NB4 (cell line): Measurements from ENCODE around the gene MYO1E.
"Not testable (repeated sequence)": the region's sequence is repeated elsewhere in the genome, so short reads cannot be mapped to it uniquely, and the experiment has no call there.

Experiments
- DNase-seq: peaks from one replicate; pipeline ENCODE4 v3.0.0; 2010; ENCODE audit warnings: low read depth
- H3K4me3 ChIP-seq: one replicate; pipeline ENCODE4 v1.5.1; 2011; ENCODE audit warnings: mild to moderate bottlenecking, low read depth, low read length, moderate library complexity
- MYC ChIP-seq: IDR thresholded peaks from 2 replicates; pipeline ENCODE4 v1.6.1; 2011; ENCODE audit warnings: low read depth, low read length
- POLR2A ChIP-seq: IDR thresholded peaks from 2 replicates; pipeline ENCODE4 v1.6.1; 2011; ENCODE audit warnings: mild to moderate bottlenecking; ENCODE audit not compliant: insufficient read length; ENCODE audit errors: extremely low read depth
- TF ChIP-seq, protein P1 (sequence below): IDR thresholded peaks from one replicate; pipeline ENCODE4 v1.5.1; 2012; ENCODE audit warnings: low read depth, low read length
- TF ChIP-seq, protein P2 (sequence below): IDR thresholded peaks from 2 replicates; pipeline ENCODE4 v1.6.1; 2011; ENCODE audit warnings: low read depth, low read length

MYO1E gene

GRCh38 chr15:59147666-59148065 lies 225.0 kb downstream of the MYO1E start:
- no peak overlapping the region for H3K4me3 ChIP-seq
- TF ChIP-seq POLR2A = no peak
- DNase-seq = no peak

- DNase-seq, H3K4me3 ChIP-seq: not testable (repeated sequence)
Measured at GRCh38 chr15:59144594-59144993, 228.1 kb downstream of the MYO1E start.

- H3K4me3 ChIP-seq = no peak overlapping the region
- DNase-seq = no peak
- TF ChIP-seq MYC = no peak
- TF ChIP-seq, protein P1, sequence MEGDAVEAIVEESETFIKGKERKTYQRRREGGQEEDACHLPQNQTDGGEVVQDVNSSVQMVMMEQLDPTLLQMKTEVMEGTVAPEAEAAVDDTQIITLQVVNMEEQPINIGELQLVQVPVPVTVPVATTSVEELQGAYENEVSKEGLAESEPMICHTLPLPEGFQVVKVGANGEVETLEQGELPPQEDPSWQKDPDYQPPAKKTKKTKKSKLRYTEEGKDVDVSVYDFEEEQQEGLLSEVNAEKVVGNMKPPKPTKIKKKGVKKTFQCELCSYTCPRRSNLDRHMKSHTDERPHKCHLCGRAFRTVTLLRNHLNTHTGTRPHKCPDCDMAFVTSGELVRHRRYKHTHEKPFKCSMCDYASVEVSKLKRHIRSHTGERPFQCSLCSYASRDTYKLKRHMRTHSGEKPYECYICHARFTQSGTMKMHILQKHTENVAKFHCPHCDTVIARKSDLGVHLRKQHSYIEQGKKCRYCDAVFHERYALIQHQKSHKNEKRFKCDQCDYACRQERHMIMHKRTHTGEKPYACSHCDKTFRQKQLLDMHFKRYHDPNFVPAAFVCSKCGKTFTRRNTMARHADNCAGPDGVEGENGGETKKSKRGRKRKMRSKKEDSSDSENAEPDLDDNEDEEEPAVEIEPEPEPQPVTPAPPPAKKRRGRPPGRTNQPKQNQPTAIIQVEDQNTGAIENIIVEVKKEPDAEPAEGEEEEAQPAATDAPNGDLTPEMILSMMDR = no peak
- TF ChIP-seq, protein P2, sequence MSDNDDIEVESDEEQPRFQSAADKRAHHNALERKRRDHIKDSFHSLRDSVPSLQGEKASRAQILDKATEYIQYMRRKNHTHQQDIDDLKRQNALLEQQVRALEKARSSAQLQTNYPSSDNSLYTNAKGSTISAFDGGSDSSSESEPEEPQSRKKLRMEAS = no peak
- no peak for TF ChIP-seq POLR2A
Measured at GRCh38 chr15:59143281-59143680, 229.4 kb downstream of the MYO1E start.

- no peak for DNase-seq
- TF ChIP-seq, protein P1 = no peak
- TF ChIP-seq MYC (no peak), POLR2A (no peak)
- TF ChIP-seq, protein P2 = no peak
Measured at GRCh38 chr15:59140422-59141226, 232.0 kb downstream of the MYO1E start.

DNA sequence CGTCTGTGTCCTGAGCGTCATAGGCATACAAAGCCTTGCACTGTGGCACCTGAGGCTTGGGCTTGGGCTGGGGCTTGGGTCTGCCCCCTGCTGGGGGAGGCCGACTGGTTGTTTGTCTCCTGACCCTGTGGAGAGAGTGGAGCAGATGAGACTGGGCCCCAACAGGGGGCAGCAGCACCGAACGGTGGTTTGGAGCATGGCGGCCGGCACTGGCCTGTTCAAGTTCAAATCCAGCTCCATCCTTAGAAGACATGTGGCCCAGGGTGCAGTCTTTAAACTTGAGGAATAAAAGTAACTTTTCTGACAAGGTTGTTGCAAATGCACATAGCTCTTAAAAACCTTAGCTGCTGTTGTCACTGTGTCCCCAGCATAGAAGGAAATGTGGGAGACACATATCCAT lies 234.4 kb downstream of the MYO1E start:
- TF ChIP-seq, protein P2 = no peak
- TF ChIP-seq, protein P1 = peak; percentile 84
- TF ChIP-seq MYC = peak; percentile 16; the same call in 1 of the 2 replicates
- no peak overlapping the region for H3K4me3 ChIP-seq
- DNase-seq = peak; percentile 72

More at GRCh38 chr15:59140422-59141226, 232.0 kb downstream of the MYO1E start:
- no peak overlapping the region for H3K4me3 ChIP-seq

DNA sequence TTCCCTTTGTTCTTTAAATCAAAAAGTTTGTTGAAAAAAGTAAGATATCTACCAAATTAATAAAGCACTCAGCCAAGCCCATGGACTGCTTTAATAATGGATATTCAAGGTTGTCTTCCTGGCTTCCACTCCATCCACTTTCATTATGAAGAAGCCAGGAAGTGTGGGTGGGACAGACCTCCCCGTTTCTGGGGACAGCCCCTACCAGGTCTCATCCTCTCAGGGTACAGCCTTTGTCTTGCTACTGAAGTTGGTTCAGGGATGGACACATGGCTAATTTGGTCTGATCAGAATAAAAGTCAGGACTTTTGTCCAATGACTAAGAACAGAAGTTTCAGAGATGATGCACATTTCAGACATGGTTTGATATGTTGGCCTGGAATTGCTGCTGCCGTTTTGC lies 235.1 kb downstream of the MYO1E start:
- DNase-seq = no peak
- TF ChIP-seq, protein P2 = no peak
- TF ChIP-seq, protein P1 = no peak
- no peak for TF ChIP-seq MYC
- TF ChIP-seq POLR2A = no peak
- no peak overlapping the region for H3K4me3 ChIP-seq

DNA sequence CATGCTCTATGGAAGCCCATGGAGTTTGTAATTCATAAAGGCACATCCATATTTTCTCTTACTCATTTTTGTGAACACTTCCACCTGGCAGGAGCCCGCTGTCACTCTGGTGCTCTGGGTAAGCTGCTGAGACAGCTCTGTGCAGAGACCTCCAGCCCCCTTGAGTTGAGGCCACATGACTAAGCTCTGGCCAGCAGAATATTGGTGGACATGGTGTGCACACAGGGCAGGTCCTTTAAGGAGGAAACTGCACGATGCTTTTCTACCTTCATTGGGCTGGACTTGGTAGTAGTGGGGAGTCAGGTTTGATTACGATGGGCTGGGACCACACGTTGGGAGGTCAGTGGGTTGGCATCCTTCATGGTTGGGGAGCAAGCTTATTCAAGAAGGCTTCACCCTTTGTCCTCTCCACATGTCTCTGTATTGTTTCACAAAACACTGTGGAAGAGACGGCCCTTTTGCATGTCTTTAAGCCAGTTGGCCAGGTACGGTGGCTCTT lies 238.7 kb downstream of the MYO1E start:
- no peak for DNase-seq
- no peak for TF ChIP-seq MYC
- TF ChIP-seq, protein P2 = no peak
- TF ChIP-seq POLR2A = no peak
- TF ChIP-seq, protein P1 = no peak
- H3K4me3 ChIP-seq = no peak overlapping the region
